Ectodermal cell (in vitro differentiated cells): ENCODE measurements around the gene ZNF521.

ENCODE experiments used
- H3K27ac ChIP-seq: 2 replicates; pipeline ENCODE4 v1.7.0; 2013; ENCODE audit warnings: mild to moderate bottlenecking, low read depth, low read length; ENCODE audit not compliant: insufficient read depth, poor library complexity, severe bottlenecking
- H3K27me3 ChIP-seq: 2 replicates; pipeline ENCODE4 v1.7.0; 2013; ENCODE audit warnings: mild to moderate bottlenecking, low read length; ENCODE audit not compliant: insufficient read depth, control insufficient read depth, poor library complexity, severe bottlenecking
- H3K36me3 ChIP-seq: one replicate; pipeline ENCODE4 v1.7.0; 2013; ENCODE audit warnings: low read length; ENCODE audit not compliant: control insufficient read depth, insufficient read depth
- H3K4me1 ChIP-seq: one replicate; pipeline ENCODE4 v1.7.0; 2013; ENCODE audit warnings: low read length; ENCODE audit not compliant: control insufficient read depth, insufficient read depth
- H3K4me3 ChIP-seq: 2 replicates; pipeline ENCODE4 v1.7.0; 2013; ENCODE audit warnings: low read depth, low read length, control low read depth; ENCODE audit not compliant: insufficient read depth
- H3K9me3 ChIP-seq: 2 replicates; pipeline ENCODE4 v1.7.0; 2013; ENCODE audit warnings: mild to moderate bottlenecking, low read length, moderate library complexity; ENCODE audit not compliant: control insufficient read depth
- WGBS, 2 experiments: methylation state at CpG; one replicate each; pipeline ENCODE4 v1.1.7; 2013; ENCODE audit warnings: missing lambda C conversion rate in 2 of 2; 5-methylcytosine and 5-hydroxymethylcytosine counted together

The ZNF521 gene

DNA sequence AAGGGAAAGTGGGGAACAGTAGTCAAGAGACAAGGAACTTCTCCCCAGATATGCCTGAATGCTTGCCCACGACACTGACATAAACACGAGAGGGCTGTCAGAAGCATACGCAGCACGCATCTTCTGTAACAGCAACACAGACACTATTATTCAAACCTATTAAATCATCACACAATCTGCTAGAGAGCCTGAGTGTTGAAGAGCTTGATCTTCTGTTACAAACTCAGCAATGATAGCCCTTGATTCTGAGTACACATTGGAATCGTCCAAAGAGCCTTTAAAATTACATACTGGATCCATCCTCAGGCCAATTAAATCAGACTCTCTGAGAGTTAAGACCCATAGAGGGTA, 111.6 kb downstream of the ZNF521 start:
- H3K27ac ChIP-seq: no peak overlapping the region
- H3K36me3 ChIP-seq: no peaks in the 10 kb centered on the region
- WGBS, 2 experiments: 91 to 93% methylated on average over 5 of the region's 5 CpGs
- no peak overlapping the region for H3K4me3 ChIP-seq
- peaks cover 8% of the 10 kb centered on the region for H3K4me1 ChIP-seq
- no peaks in the 10 kb centered on the region for H3K27me3 ChIP-seq
- H3K9me3 ChIP-seq: no peaks in the 10 kb centered on the region

DNA sequence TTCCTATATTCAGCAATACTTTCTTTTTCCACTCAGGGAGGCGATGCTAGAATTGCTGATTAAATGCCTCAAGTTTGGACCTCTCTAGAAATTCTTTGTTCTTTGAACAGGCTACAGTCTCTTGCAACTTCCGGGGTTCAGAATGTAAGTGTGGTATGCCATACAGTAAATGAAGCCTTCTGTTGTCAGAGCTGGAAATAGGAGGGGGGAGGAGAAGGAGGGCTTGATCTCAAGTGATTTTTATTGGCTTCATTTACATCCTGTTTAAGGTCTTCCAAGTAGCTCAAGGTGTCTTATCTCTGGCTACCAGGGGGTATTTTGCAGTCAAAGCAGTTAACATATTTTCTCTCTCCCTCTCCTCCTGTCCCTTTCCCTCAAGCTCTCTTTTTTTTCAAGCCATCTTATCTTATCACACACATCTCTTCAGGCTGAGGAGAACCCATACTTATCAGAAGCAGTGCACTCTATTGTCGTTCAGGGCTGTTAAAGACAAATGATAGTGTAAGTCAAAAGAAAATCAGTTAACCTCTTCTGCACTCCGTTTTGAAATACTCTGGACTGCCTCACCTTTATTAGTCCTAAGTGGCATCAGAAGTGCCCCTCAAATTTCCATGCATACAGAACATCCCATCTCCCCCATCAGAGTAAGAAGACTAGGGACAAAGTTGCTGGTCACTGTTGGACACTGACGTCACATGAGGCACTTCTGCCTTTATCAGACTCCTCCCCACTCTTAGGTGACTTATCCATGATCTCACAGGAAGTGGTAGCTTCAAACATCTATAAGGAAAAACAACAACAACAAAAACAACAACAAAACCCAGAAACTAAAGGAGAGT, 112.2 kb downstream of the ZNF521 start:
- H3K27ac ChIP-seq: no peak overlapping the region
- no peaks in the 10 kb centered on the region for H3K36me3 ChIP-seq
- H3K4me1 ChIP-seq: peaks cover 8% of the 10 kb centered on the region
- WGBS, 2 experiments: 84 to 93% methylated on average over 5 of the region's 5 CpGs
- H3K9me3 ChIP-seq: no peaks in the 10 kb centered on the region
- H3K4me3 ChIP-seq: no peak overlapping the region
- H3K27me3 ChIP-seq: no peaks in the 10 kb centered on the region

DNA sequence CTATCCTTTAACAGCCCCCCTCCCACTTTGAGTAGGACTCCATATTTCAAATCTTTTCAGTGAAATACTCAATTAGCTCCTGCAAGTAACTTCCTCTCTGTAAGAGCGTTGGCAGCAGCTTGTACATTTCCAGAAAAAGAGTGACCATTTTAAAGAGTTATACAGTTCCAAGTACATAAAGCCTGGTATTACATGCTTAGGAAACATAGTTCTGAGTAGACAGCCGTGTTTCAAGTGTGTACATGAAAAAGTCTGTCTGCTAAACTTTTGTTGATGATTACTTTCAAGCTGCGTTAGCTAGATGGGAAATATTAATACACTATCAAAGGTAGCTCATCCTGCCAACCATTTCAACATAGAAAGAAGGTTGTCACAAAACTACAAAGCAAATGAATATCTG, 112.8 kb downstream of the ZNF521 start:
- no peaks in the 10 kb centered on the region for H3K36me3 ChIP-seq
- H3K27me3 ChIP-seq: no peaks in the 10 kb centered on the region
- peaks cover 8% of the 10 kb centered on the region for H3K4me1 ChIP-seq
- no peaks in the 10 kb centered on the region for H3K9me3 ChIP-seq
- H3K4me3 ChIP-seq: no peak overlapping the region
- no peak overlapping the region for H3K27ac ChIP-seq
- 83 to 100% methylated on average over 2 of the region's 3 CpGs for WGBS, 2 experiments

DNA sequence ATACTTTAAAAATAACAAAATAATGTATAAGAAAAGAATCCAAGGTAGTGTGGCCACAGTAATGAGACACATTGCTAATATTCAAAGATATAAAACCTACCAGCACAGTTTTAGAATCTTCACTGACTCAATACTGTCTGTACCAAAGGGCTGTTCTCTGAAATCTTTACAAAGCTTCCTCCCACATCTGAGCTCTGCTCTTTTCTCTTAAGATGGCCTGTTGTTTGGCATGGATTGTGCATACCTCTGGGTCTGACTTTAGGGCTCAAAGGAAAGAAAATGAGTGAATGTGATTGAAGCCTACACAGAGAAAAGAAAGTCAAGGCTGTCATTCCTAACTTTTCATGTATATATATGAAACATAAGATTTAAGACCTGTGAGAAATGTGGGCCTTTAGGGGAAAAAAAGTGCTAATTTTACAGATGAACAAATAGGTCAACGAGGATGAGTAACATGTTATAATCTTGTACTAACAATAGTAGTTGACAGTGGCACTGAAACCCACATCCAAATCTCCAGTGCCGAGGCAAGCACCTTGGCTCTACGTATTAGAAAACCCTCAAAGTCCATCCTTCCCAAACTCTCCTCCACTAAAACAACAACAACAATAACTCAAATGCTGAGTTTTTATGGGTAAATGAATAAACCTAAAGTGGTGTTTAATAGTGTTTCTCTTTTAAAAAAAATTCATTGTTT, 114.2 kb downstream of the ZNF521 start:
- Histone ChIP-seq H3K36me3 (no peaks in the 10 kb centered on the region), H3K4me3 (no peak overlapping the region), H3K4me1 (peaks cover 8% of the 10 kb centered on the region), H3K9me3 (no peaks in the 10 kb centered on the region), H3K27ac (no peak overlapping the region), H3K27me3 (no peaks in the 10 kb centered on the region)
- WGBS, 2 experiments: 98 to 100% methylated on average over 3 of the region's 3 CpGs

DNA sequence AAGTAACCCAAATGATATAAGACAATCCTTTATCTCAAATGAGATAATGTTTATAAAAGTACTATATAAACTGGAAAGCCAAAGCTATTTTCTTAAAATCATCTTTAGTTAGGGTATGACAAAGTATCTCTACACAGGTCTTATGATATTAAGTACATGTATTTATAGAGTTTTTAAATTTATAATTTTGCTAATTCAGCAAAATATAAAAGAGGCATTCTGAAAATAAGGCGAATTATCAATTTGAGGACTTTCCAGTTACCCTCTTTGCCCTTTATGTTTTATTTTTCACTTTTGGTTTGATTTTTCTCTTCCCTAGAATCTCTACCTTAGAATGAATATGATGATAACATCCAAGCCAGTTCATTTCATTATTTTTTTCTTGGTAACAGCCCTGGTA, 115.2 kb downstream of the ZNF521 start:
- 71 to 92% methylated on average over 1 of the region's 1 CpG for WGBS, 2 experiments

DNA sequence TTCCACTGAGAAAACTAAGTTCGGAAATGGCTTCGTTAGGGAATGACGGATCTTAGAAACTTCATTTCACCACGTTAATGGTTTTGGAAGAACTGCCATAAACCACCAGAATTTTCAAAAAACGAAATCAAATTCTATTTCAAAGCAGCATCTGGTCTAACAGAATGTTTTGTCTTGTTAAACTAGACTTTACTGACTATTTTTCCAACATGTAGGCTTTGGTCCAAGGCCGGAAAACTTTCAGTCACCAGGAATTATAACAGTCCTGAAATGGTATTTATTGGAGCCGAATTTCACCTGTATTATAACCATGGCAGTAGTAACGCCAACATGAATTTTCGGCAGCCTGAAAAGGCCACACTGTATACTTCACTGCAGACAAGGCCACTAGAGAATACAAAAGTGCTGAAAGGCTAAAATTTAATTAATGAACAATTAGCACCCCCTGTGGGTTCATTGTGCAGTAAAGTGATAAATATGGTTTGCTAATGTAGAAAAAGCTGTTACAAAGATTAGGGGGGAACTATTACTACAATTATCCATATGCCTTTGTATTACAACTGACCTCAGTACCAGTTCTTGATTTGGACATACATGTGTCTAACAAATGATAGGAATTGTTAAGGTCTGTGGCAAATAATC, 116.4 kb downstream of the ZNF521 start:
- WGBS, 2 experiments: 88 to 89% methylated on average over 9 of the region's 9 CpGs
- H3K36me3 ChIP-seq: no peaks in the 10 kb centered on the region
- no peaks in the 10 kb centered on the region for H3K9me3 ChIP-seq
- no peak overlapping the region for H3K27ac ChIP-seq
- no peaks in the 10 kb centered on the region for H3K27me3 ChIP-seq
- H3K4me1 ChIP-seq: peaks cover 8% of the 10 kb centered on the region
- H3K4me3 ChIP-seq: no peak overlapping the region

More for the DNA sequence above, 115.2 kb downstream of the ZNF521 start:
- Histone ChIP-seq H3K9me3 (no peaks in the 10 kb centered on the region), H3K27ac (no peak overlapping the region), H3K4me3 (no peak overlapping the region), H3K4me1 (peaks cover 8% of the 10 kb centered on the region), H3K27me3 (no peaks in the 10 kb centered on the region), H3K36me3 (no peaks in the 10 kb centered on the region)

DNA sequence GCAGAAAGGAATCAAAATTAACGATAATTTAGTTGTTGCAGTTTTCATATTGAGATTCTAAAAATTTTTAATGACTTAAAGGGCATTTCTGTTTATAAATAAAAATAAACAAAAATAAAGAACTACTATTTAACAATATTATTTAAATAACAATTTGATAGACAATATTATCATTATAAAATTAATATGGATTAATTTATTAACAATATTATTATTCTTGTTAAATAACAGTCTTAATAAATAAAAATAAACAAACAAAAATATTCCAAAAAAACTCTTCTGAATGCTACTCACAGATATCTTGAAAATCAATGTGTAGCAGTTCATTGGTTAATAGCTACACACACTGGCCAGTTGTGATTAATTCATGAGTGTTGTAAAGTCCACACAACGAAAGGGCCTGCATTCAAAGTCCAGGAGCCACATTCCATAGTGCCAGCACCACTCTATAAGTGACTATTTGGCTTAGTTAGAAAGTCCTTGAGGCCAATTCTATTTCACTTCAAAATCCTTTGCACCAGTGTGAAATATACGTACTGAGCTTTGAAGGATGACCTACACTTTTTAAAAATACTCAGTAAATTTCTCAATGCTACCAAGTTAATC, 117.1 kb downstream of the ZNF521 start:
- H3K9me3 ChIP-seq: no peaks in the 10 kb centered on the region
- no peaks in the 10 kb centered on the region for H3K36me3 ChIP-seq
- peaks cover 6% of the 10 kb centered on the region for H3K4me1 ChIP-seq
- H3K27me3 ChIP-seq: no peaks in the 10 kb centered on the region
- no peak overlapping the region for H3K4me3 ChIP-seq
- H3K27ac ChIP-seq: no peak overlapping the region
- 91 to 93% methylated on average over 2 to 3 of the region's 3 CpGs for WGBS, 2 experiments

DNA sequence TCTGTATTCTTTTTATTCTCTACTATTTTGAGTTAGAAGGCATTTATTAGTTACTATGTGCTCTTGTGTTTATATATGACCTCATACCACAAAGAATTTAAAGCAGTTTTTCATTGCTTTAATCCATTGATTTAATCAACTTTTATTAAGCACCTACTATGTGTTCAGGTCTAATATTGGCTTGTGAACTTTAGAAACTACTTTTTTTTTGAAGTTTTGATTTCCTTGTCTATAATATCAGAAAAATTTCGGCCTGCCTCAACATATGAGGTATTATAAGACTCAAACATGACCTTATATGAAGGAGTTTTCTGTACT, 117.7 kb downstream of the ZNF521 start:
- H3K9me3 ChIP-seq: no peaks in the 10 kb centered on the region
- no CpG with 5 or more reads among the region's 1 CpG for WGBS, 2 experiments
- H3K27ac ChIP-seq: no peak overlapping the region
- H3K36me3 ChIP-seq: no peaks in the 10 kb centered on the region
- peaks cover 6% of the 10 kb centered on the region for H3K4me1 ChIP-seq
- H3K27me3 ChIP-seq: no peaks in the 10 kb centered on the region
- H3K4me3 ChIP-seq: no peak overlapping the region

DNA sequence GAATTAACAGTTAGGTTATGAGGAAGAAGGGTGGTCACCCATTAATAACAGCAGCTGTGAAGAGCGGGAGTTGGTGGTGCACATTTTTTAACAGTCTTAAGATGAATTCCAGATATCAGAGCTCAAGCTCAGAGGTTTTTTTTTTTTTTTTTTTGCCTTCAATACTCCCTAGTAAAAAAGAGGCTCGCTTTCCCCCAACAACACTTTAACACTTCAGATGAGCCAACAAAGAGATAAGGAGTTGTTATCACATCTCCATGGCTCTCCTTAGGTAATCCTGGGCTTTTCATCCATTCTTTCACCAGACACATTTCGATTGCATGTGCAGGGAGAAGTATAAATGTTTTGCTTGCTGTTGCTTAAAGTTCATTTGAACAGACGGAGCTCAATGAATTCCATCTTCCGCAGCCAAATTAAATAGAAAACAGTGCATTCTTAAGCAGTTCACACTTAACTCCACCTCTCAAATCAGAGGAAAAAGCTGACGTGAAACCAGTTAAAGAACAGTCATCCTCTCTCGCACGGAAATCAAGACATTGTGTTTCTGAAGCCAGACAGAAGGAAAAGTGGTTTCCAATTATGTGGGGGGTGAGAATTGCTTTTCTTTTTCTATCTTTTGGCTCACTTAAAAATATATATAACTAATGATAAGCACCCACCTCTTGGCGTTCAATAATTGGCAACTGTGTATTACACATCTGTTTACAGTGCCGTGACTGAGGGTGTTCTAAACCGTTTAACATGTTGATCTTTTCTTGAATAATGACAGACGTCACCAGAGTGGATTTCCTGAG, 118.2 kb downstream of the ZNF521 start:
- Histone ChIP-seq H3K4me3 (no peak overlapping the region), H3K9me3 (no peaks in the 10 kb centered on the region), H3K36me3 (no peaks in the 10 kb centered on the region), H3K27me3 (no peaks in the 10 kb centered on the region), H3K4me1 (peaks cover 4% of the 10 kb centered on the region), H3K27ac (no peak overlapping the region)
- WGBS, 2 experiments: 90 to 91% methylated on average over 10 to 12 of the region's 12 CpGs
